ENCODE measurements around the gene EFEMP2.
A peak's percentile ranks its signal among the peaks of the same experiment; 100 is the strongest.
"Not testable (repeated sequence)": the region's sequence is repeated elsewhere in the genome, so short reads cannot be mapped to it uniquely, and the experiment has no call there.

EFEMP2 gene

DNA sequence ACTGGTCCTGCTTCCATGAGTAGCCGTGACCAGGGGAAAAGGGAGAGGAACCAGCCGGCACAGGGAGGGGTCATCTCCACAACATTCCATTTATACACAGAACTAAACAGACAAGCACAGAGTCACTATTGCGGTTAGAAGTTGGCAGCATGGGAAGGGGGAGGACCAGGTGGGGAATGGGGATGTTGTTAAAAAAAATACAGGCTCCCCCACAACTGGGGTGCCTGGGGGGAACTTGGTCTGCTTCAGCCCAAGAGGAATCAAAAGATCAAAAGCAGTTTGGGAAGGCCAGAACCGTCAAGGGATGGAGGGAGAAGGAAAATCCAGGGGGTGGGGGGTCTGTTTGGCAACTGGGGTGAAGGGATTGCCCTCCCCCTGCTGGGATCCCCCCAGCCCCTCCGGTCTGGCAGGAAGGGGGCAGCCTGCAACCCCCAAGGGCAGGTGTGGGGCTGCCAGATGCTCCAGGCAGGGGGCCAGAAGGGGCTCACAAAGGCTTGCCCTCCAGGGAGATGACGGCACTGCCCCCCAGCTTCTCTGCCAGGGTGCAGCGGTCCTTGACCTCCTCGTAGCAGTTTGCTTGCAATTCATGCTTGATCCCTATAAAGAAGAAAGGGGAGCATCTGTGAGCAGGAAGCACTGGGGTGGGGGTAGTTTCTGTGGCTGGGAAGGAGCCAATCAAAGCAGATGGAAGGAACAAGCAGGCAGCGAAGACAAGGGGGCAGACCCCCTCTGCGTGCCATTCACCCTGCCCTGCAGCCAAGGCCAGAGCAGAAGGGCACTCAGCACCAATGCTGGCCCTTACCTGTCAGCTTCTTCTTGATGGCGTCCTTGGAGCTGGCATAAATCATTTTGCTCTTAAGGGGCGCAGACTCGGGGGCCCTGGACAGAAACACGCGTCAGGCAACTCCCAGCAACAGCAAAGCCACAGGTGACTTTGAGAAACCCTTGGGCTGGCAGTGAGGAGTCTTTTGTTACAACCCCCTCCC, 17.5 kb downstream of the EFEMP2 start:
- DNase-seq (ENCODE audit: low read depth): no peak

DNA sequence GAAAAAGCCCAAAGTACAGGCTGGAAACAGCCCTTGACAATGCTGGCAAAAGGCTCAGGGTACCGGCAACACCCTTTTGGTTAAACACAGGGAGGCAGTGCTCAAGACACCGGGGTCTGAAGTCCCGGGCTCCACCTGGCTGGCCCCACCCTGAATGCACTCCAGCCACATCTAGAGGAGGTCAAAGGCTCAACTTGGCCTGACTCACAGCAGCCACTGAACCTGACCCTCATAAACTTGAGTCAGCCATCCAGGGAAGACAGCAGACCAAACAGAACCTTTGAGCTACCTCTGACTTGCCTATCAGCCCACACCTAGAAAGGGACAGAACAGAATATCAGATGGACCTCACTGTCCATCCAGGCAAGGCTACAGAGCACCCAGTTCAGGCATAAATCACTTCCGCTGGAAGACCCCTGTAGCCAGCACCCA, 18.4 kb downstream of the EFEMP2 start:
- no peak for DNase-seq (ENCODE audit: low read depth)

DNA sequence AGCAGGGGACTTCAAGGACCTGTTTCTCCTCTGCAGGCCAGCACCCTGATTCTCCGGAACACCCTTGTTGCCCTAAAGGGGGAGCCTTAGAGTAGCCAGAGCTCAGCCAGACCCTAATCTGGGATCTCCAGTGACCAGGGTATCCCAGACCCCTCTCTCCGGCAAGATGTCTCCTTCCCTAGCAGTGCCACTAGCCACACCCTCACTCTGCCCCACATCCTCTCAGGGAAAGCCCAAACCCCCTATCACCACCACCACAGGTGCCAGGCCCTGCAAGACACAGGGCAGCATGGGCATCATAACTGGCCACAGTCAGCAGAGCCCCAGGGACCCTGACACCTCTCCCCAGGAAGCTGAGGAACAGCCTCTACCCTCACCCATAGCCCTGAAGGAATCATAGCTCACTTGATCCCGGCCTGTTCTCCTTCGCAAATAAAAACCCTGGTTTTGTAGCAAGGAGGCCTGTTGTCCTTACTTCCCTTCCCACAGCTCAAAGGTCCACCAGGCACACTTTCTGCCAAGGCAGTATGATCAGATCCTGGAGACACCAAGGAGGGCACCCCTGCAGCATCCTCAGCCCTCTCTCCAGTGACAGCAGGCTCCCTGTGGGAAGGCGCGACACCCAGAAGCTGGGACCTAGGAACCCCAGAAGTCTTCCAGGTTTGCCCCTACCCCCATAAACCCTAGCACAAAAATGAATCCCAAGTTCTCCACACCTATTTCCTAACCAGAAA, 19.2 kb downstream of the EFEMP2 start:
- no peak for DNase-seq (ENCODE audit: low read depth)

DNA sequence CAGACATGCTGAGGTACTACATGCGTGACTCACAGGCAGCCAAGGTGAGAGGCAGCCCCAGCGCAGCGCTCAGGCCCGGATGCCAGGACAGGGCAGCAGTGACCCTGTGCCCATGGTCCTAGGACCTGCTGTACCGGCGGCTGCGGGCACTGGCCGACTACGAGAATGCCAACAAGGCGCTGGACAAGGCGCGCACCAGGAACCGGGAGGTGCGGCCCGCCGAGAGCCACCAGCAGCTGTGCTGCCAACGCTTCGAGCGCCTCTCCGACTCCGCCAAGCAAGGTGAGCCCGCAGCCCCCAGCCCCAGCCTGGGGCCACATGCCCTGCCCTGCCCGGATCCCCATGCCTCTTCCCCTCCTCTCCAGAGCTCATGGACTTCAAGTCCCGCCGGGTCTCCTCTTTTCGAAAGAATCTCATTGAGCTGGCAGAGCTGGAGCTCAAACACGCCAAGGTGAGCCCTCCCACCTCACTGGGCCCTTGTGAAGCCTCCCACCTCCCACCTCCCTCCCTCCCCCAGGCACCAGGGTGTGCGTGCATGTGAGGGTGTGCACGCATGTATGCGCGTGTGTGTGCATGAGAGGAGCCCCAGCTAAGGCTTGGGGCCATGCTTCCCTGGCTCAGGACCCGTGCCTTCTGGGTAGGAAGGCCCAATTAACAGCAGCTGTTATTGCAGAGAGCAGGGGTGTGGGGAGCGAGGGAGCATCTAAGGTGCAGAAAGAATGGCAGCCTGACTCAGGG, 19.9 kb downstream of the EFEMP2 start:
- DNase-seq (ENCODE audit: low read depth): no peak

DNA sequence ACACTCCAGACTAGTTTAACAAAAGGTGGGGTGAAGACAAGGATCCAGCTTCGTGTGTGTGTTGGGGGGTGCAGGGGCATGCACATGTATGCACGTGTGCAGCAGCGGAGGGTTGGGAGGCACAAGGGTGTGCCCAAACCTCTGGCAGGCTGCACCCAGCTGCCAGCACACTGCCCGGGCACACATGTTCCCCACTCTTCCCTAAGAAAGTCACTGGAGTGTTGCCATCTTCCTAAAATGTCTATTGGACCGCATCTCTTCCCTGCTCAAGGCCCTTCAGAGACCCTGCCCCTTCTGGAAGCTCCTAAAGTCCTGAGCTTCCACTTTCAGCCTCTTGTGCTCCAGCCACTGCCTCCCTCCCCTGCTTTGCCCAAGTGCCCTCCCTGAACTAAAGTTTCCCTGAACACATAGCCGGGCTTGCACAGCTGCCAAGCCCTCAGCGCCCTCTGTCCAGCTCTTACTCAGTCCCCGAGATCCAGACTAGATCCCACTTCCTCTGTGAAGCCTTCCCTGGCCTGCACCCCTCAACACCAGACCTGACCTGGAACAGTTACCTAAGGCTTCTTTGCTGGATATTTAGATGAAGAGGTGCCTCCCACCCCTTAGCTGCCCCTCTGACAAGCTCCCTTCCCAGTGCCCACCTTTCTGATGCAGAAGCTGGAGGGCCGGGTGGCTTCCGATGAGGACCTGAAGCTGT, 20.6 kb downstream of the EFEMP2 start:
- DNase-seq (ENCODE audit: low read depth): no peak

DNA sequence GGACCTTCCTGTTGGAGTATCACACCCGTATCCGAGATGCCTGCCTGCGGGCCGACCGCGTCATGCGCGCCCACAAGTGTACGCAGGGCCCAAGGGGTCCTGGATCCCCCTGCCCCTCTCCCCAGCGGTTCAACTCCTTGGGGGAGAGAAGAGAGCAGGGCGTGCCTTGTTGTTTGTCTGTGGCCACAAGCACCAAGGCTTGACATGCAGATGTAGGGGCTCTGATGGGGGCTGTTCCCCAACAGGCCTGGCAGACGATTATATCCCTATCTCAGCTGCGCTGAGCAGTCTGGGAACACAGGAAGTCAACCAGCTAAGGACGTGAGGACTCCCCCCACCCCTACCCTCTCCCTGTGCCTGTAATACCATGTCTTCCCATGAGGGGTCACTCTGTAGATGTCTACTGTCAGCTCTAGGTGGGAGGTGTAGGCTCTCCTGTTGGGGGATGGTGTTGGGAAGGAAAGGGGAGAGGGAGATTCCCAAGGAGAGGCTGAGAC, 21.5 kb downstream of the EFEMP2 start:
- DNase-seq (ENCODE audit: low read depth): no peak

DNA sequence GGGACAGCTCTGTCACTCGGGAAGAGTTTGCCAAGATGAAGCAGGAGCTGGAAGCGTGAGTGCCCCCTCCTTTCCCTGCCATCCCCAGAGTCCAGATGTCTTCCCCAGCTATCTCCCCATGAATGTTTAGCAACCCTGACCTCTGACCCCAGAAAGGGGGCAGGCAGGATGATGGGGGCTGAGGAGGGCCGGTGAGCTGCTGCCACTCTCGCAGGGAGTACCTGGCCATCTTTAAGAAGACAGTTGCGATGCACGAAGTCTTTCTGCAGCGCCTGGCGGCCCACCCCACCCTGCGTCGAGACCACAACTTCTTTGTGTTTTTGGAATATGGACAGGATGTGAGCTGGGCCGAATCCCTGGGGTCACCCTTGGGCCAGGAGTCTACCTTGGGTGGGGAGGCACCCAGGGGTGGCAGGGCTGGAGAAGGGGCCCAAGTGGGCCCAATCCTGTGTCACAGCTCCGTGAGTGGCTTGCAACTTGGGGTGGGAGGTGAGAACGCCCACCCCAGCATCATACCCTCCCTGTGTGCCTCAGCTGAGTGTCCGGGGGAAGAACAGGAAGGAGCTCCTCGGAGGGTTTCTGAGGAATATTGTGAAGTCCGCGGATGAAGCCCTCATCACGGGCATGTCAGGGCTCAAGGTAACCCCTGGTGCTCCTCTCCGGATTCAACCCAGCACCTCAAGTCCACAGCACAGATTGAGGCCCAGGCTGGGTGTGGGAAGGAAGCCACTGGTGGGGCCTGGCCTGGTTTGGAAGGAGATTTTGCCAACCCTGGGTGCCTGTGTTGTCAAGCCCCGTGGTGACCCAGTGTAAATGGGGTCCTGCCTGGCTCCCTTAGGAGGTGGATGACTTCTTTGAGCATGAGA, 22.1 kb downstream of the EFEMP2 start:
- DNase-seq (ENCODE audit: low read depth): no peak

DNA sequence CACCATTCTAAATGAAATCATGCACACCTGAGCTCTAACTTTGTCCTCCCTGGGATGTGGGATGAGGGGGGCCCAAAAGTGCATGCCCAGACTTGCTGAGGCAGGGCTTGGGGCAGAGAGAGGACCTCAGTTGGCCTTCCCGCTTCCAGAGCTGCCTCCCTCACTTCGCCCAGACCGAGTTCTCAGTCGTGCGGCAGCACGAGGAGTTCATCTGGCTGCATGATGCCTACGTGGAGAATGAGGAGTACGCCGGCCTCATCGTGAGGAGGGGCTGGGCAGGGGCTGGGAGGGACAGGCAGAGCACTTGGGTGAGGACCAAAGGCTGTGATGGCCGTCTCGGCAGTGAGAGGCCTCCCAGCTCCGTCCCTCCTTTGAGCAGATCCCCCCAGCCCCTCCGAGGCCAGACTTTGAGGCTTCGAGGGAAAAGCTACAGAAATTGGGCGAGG, 22.8 kb downstream of the EFEMP2 start:
- DNase-seq (ENCODE audit: low read depth): no peak

DNA sequence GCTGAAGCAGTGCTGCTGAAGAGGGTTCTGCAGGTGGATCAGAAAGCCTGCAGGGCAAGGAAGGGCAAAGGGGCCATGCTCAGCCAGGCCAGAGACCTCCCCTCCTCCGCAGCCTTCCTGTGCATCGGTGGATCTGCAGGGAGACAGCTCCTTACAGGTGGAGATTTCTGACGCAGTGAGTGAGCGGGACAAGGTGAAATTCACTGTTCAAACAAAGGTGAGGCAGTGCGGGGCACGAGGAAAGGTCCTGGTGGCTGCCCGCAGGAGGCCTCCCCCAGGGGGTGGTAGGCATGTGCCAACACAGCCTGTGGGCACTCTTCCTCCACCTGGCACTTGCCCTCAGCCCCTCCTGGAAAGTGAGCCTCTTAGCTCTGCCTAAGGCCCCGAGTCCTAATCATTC, 23.2 kb downstream of the EFEMP2 start:
- DNase-seq (ENCODE audit: low read depth): no peak

DNA sequence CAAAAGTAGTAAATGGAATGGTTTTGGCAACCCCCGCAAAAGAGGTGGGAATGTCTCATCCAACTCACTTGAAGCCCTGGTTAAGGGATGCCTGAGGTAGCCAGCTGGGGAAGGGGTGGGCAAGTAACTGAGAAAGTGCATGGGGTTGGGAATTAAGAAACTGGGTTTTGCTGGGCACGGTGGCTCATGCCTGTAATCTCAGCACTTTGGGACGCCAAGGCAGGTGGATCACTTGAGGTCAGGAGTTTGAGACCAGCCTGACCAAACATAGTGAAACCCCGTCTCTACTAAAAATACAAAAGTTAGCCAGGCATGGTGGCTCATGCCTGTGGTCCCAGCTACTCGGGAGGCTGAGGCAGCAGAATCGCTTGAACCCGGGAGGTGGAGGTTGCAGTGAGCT, 23.9 kb downstream of the EFEMP2 start:
- DNase-seq (ENCODE audit: low read depth): not testable (repeated sequence)

DNA sequence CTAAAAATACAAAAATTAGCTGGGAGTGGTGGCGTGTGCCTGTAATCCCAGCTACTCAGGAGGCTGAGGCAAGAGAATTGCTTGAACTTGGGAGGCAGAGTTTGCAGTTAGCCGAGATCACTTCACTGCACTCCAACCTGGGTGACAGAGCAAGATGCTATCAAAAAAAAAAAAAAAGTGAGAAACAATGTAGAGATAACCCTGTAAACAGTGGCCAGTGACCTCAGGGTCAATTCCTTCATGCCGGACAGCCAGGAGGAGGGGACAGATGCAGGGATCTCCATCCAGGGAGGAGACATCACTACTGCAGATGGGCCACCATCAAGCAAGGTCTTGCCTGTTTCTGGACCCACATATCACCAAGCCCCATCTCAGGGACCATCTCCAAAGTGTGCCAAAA, 24.9 kb downstream of the EFEMP2 start:
- DNase-seq (ENCODE audit: low read depth): no peak

DNA sequence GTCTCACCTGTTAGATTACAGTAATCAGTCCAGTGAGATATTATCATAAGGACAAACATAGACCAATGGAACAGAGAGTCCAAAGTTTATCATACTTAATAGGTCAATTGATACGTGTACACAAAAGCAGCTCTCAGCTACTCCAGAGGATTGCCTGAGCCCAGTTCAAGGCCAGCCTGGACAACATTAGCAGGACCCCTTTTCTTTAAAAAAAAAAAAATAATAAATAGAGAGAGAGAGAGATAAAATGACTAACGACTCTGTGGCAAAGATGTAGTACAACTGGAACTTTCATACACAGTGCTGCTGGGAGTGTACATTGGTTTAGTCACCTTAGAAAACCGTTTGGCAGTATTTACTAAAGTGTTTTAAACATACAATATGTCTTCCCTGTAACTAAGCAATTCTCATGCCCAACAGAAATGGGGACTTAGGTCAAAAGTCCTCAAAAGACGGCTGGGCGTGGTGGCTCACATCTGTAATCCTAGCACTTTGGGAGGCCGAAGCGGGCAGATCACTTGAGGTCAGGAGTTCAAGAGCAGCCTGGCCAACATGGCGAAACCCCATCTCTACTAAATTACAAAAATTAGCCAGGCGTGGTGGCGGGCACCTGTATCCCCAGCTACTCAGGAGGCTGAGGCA, 28.2 kb downstream of the EFEMP2 start:
- no peak for DNase-seq (ENCODE audit: low read depth)

DNA sequence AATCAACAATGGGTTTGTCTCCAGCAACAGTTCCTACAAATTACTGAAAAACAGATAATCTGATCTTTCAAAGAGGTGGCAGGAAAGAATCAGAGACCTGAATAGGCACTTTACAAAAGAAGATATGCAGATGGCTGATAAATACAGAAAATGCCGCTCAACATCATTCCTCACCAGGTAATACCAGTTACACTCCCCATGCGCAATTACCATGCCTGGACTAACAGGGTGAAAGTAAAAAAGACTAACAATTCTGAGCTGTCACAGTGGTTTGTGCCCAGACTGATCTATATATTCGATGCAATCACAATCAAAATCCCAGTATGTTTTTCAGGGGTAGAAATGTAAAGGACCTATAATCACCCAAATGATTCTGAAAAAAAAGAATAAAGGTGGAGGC, 28.8 kb downstream of the EFEMP2 start:
- DNase-seq (ENCODE audit: low read depth): no peak

DNA sequence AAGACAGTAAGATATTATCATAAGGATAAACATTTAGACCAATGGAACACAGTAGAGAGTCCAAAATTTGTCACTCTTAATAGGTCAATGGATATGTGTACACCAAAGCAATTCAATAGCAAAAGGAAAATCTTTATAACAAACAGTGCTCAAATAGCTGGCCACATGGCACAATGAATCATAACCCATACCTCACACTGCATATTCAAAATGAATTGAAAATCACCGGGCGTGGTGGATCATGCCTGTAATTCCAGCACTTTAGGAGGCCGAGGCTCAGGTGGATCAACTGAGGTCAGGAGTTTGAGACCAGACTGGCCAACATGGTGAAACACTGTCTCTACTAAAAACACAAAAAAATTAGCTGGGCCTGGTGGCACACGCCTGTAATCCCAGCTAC, 30.5 kb downstream of the EFEMP2 start:
- DNase-seq (ENCODE audit: low read depth): no peak

DNA sequence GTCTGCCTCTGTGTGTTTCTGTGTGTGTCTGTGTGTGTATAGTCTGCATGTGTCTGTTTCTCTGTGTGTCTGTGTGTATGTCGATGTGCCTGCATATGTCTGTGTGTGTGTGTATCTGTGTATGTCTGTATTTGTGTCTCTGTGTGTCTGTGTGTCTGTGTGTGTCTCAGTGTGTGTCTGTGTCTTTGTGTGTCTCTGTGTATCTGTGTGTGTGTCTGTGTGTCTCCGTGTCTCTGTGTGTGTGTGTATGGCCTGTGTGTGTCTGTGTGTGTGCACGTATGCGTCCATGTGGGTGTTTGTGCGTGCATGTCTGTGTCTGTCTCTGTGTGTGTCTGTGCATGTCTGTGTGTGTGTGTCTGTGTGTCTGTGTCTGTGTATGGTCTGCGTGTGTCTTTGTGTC, 38.4 kb downstream of the EFEMP2 start:
- DNase-seq (ENCODE audit: low read depth): no peak

DNA sequence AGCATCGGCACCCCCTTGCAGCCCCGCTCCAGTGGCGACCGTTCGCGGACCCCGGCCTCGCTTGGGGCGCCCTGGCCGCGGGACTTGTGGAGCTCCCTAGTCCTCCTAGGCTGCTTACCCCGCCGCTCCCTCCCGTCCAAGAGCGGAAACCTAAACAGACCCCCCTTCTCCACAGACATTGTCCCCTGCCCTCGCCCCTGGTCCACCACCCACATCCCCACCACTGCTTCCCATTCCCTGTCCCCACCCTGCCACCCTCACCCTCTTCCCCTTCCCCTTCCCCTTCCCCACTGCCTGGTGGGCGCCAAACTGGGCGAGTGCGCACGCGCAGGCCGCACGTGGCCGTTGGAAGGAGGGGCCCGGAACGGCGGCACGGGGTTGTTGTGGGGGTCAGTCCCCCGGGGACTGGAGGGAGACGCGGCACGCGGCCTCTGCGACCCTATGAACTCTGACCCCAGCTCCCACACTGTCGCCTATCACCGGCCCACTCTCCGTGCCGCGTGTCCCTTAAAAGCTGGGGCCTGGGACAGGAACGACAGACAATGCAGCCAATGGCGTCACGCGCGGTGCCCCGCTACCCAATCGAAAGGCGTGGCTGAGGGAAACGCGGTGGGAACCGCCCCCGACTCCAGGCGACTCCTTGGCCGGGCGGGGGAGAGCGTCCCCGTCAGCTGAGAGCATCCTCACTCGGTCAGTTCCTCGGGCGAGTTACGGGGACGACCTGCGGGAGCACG, 39.1 kb downstream of the EFEMP2 start, which contains the start of gene SNX32:
Gene SNX32 (plus strand): TSS at position 667 of the 734 bp plus-strand sequence. CDS start 103 bp downstream, outside the sequence.
- DNase-seq (ENCODE audit: low read depth): peak; percentile 90

DNA sequence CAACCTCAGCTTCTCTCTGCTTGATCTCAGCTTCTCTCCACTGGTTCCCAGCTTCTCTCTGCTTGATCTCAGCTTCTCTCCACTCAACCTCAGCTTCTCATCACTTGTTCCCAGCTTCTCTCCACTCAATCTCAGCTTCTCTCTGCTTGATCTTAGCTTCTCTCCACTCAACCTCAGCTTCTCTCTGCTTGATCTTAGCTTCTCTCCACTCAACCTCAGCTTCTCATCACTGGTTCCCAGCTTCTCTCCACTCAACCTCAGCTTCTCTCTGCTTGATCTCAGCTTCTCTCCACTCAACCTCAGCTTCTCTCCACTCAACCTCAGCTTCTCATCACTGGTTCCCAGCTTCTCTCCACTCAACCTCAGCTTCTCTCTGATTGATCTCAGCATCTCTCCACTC, 40.4 kb downstream of the EFEMP2 start:
- DNase-seq (ENCODE audit: low read depth): not testable (repeated sequence)

DNA sequence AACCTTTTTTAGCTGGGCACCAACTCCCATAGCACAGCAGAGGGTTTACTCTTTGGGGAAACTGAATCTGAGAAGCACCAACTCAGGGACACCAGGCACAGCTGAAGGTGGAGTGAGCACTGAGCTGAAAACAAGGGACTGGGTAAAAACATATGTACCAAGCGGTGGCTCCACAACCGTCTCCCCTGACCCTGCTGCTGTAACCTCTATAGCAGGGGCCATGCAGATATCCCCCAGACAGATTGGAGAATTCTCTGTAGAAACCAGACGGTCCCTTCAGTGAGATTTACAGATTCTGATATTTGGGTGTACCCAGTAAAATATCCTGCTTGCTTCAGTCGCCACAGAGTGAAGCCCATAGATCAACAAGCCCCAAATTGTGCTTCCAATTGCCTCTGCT, 43.1 kb downstream of the EFEMP2 start:
- no peak for DNase-seq (ENCODE audit: low read depth)

Measured in iris pigment epithelial cell (primary cell).